Measurements from ENCODE around the gene DYNLT4. TPM values are rescaled to one million over a fixed set of nuclear protein-coding genes. Genes with fewer than 3 reads are reported as not detected.

DYNLT4 gene
- total and polyA plus RNA-seq, 2 of the 8 experiments (the other 6 are each of a cell fraction or from before 2014, with no cell fraction given) = 0.29 TPM; not detected in 1

GRCh38 chr1:44811234-44811633 lies 4.1 kb upstream of the DYNLT4 start:
- FAIRE-seq = no peak
- Histone ChIP-seq H2BK5ac (ENCODE audit: low read depth, low read length) (no peak overlapping the region), H2BK20ac (ENCODE audit: low read length) (no peak overlapping the region), H3K14ac (ENCODE audit: insufficient read length) (no peak overlapping the region), H3K36me3 (ENCODE audit: control insufficient read depth in 2 of 4, insufficient read depth in 4 of 4, low read length in 3 of 4) (peaks cover 0 to 2% (median 0%) of the 10 kb centered on the region in 4 experiments; a peak in 2 of 8 replicates), H4K91ac (replicated peaks; ENCODE audit: insufficient read length, low read length) (no peak overlapping the region), H4K20me1 (replicated peaks in 1 of 2; ENCODE audit: control insufficient read depth in 1 of 2, insufficient read depth in 2 of 2, low read length in 2 of 2) (no peaks in the 10 kb centered on the region), H3K9ac (replicated peaks in 1 of 4; ENCODE audit: extremely low read depth in 1 of 4, low read depth in 3 of 4, low read length in 3 of 4) (no peak overlapping the region), H2BK15ac (ENCODE audit: low read length) (no peak overlapping the region; the same call in 1 of the 2 replicates), H3K4me1 (replicated peaks in 1 of 4; ENCODE audit: control insufficient read depth in 3 of 4, insufficient read depth in 4 of 4, low read length in 3 of 4) (peaks cover 10 to 42% (median 34%) of the 10 kb centered on the region in 4 experiments), H4K8ac (ENCODE audit: extremely low read depth, insufficient read depth, low read length) (no peak overlapping the region), H2BK120ac (replicated peaks; ENCODE audit: low read depth, low read length) (no peak overlapping the region), H2AFZ (ENCODE audit: low read length) (no peak overlapping the region), H3K56ac (replicated peaks; ENCODE audit: insufficient read length, low read depth, low read length) (no peak overlapping the region), H3K79me2 (ENCODE audit: control insufficient read depth in 1 of 2, insufficient read depth in 2 of 2, low read length in 2 of 2) (no peaks in the 10 kb centered on the region), H3K18ac (ENCODE audit: extremely low read depth, low read length) (no peak overlapping the region), H3K27me3 (replicated peaks in 1 of 4; ENCODE audit: control insufficient read depth in 3 of 4, extremely low read depth in 1 of 4, insufficient read depth in 3 of 4, low read length in 3 of 4) (peaks cover 0 to 8% (median 1%) of the 10 kb centered on the region in 4 experiments; a peak in 4 of 7 replicates), H3K23ac (ENCODE audit: insufficient read length) (no peak overlapping the region), H3K4me2 (ENCODE audit: insufficient read depth in 1 of 2, low read depth in 2 of 2, low read length in 2 of 2) (no peak overlapping the region), H2AK5ac (ENCODE audit: low read depth, low read length) (no peak overlapping the region), H3K9me3 (ENCODE audit: insufficient read depth in 2 of 2, low read depth in 1 of 2, low read length in 1 of 2) (no peaks in the 10 kb centered on the region), H3K23me2 (ENCODE audit: low read depth, low read length) (peaks cover 6% of the 10 kb centered on the region; the same call in 1 of the 2 replicates), H2BK12ac (ENCODE audit: low read depth, low read length) (peak overlapping the region; percentile 75; the same call in 1 of the 2 replicates), H3K27ac (ENCODE audit: low read depth, low read length) (no peak overlapping the region), H3K4me3 (ENCODE audit: extremely low read depth in 1 of 4, insufficient read depth in 2 of 4, low read depth in 3 of 4, low read length in 4 of 4) (no peak overlapping the region), H3K79me1 (ENCODE audit: low read depth, low read length) (no peaks in the 10 kb centered on the region), H3K4ac (replicated peaks; ENCODE audit: insufficient read length, low read depth, low read length) (no peak overlapping the region), H4K5ac (ENCODE audit: insufficient read length, low read depth, low read length) (no peak overlapping the region)
- ChIA-PET CTCF (ENCODE audit: partially characterized antibody) (interaction anchor here (1.3 to 6.0 kb wide), 4 partner anchors 12 to 24 kb away, joined by 6 to 51 read pairs (median 19); partner anchors contain the start of genes BEST4 and PLK3), POLR2A (ENCODE audit: partially characterized antibody) (interaction anchor here (1.2 to 19.2 kb wide), 5 partner anchors 9 to 81 kb away, joined by 3 to 547 read pairs (median 45); partner anchors contain the start of genes PLK3, RNU5D-1 and RPS8)
- 85% methylated on average over 7 of the region's 8 CpGs; no CpG with 5 or more reads in 1 of the 2 experiments for WGBS, 2 experiments (ENCODE audit: extremely low coverage in 1 of 2, insufficient coverage in 1 of 2, insufficient read length in 1 of 2, insufficient replicate concordance in 2 of 2, low coverage in 1 of 2, low lambda C conversion rate in 2 of 2, missing lambda C conversion rate in 1 of 2)
- TF ChIP-seq NANOG (IDR thresholded peaks at IDR 0.05; ENCODE audit: insufficient read depth, low read depth, low read length, poor library complexity, severe bottlenecking) = no peak
- no peak for TF ChIP-seq SAP30 (IDR thresholded peaks at IDR 0.05; ENCODE audit: insufficient read depth, insufficient replicate concordance, low read length)
- no peak for TF ChIP-seq RNF2 (IDR thresholded peaks at IDR 0.05; ENCODE audit: borderline replicate concordance, low read depth, low read length, missing control alignments, poor library complexity, severe bottlenecking)
- TF ChIP-seq KDM4A (IDR thresholded peaks at IDR 0.05; ENCODE audit: low read depth, low read length, severe bottlenecking) = no peak
- TF ChIP-seq GTF2F1 (IDR thresholded peaks at IDR 0.05; ENCODE audit: borderline replicate concordance, low read depth, low read length) = no peak
- TF ChIP-seq CHD2 (IDR thresholded peaks at IDR 0.05; ENCODE audit: low read length) = no peak
- TF ChIP-seq SP2 (IDR thresholded peaks at IDR 0.05; ENCODE audit: low read length) = no peak
- no peak for TF ChIP-seq RXRA (IDR thresholded peaks at IDR 0.05; ENCODE audit: insufficient read depth, low read depth, low read length)
- no peak for TF ChIP-seq BCL11A (IDR thresholded peaks at IDR 0.05; ENCODE audit: low read depth in 2 of 2, low read length in 2 of 2)
- no peak for DNase-seq (ENCODE audit: low read depth in 1 of 2, low spot score in 2 of 2)
